ENCODE results near the gene WDPCP.
A peak's percentile ranks its signal among the peaks of the same experiment; 100 is the strongest.
"Not testable (repeated sequence)": the region's sequence is repeated elsewhere in the genome, so short reads cannot be mapped to it uniquely, and the experiment has no call there.

WDPCP gene

DNA sequence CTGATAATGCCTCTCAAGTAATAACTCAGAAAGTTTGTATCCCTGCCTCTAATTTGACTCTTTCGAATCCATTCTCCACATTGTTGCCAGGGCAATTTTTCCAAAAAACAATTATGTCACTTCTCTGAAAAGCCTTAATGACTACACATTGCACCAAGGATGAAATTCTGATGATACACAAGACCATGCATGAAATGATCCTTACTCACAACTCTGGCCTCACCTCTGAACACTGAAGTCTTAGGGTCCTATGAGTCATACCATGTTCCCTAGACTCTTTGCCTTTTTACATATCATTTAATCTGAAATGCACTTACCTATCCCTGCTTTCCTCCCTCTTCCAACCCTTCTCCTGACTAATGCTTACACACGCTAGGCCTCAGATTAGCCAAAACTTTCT is 51.0 kb downstream of the WDPCP start:
- peak; percentile 75 for DNase-seq

DNA sequence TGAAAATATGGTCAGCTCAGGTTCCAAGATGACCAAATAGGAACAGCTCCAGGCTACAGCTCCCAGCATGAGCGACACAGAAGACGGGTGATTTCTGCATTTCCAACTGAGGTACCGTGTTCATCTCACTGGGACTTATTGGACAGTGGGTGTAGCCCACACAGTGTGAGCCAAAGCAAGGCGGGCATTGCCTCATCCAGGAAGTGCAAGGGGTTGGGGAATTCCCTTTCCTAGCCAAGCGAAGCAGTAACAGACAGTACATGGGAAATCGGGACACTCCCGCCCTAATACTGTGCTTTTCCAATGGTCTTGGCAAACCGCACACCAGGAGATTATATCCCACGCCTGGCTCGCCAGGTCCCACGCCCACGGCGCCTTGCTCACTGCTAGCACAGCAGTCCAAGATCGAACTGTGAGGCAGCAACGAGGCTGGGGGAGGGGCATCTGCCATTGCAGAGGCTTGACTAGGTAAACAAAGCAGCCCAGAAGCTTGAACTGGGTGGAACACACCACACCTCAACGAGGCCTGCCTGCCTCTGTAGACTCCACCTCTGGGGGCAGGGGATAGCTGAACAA is 57.5 kb downstream of the WDPCP start:
- DNase-seq: peak; percentile 7

DNA sequence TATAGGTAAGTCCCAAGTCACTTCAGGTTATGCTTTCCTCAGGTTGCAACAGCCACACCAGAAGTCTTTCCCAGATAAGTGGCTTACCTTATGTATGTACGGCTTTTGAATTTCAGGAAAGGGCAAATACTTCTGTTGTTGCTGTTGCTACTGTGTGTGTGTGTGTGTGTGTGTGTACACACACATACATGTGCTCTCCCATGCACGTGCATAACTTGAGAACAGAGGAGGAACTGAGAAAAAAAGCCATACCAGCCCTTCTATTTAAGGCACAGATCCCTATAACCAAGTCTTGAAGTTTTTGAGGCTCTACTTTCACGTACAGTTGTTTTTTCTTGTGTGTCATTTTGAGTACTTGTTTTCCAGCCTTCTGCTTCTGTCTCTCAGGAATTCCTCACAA is 62.4 kb downstream of the WDPCP start:
- no peak for DNase-seq

DNA sequence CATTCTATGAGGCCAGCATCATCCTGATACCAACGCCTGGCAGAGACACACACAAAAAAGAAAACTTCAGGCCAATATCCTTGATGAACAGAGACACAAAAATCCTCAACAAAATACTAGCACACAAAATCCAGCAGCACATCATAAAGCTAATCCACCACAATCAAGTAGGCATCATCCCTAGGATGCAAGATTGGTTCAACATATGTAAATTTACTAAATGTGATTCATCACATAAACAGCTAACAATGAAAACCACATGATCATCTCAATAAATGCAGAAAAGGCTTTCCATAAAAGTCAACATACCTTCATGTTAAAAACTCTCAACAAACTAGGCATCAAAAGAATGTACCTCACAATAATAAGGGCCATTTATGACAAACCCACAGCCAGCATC is 65.3 kb downstream of the WDPCP start:
- no peak for DNase-seq

DNA sequence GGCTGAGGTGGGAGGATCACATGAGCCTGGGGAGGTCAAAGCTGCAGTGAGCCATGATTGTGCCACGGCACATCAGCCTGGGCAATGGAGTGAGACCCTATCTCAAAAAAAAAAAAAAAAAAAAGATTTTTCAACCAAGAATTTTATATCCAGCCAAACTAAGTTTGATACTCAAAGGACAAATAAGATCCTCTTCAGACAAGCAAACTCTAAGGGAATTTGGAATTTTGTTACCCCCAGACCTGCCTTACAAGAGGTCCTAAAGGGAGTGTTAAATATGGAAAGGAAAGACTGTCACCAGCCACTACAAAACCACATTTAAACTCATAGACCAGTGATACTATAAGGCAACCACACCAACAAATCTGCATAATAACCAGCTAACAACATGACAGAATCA is 67.5 kb downstream of the WDPCP start:
- DNase-seq: no peak

DNA sequence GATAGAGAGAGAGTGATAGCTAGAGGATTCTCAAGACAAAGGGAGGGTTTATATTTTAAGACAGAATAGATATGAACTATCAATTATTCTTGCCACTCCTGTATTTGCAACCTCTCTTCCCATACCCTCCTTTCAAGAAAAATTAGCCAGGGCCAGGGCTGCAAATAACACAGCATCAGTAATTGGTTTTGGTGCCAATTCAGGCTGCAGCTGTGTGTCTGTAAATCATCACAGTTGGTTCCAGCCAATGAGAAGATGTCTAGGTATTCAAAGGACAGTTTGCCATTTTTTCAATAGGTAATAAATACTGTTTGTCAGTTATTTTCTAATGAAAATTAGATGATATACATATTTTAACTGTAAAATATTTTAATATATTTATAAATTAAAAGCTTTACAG is 73.5 kb downstream of the WDPCP start:
- no peak for DNase-seq

DNA sequence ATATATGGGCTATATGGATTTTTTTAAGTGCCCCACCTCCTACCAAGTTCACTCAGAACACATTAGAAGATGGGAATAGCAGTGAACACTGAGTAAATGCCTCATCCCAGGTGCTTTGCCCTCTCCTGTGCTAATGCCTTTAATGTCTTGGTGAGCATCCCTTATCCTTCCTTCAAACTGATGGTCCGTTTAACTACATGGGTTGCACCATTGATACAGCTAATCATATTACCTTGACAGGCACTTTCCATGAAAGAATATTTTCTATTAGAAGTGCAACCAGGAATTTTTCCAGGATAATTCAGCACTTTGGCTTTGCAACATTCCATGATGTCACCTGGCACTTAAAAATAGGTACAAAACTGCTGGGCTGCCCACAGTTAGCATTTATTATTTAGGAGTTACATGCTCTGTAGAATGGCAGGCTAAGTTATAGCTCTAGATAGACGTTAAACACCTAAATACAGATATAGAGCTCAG is 74.0 kb downstream of the WDPCP start:
- DNase-seq: no peak

DNA sequence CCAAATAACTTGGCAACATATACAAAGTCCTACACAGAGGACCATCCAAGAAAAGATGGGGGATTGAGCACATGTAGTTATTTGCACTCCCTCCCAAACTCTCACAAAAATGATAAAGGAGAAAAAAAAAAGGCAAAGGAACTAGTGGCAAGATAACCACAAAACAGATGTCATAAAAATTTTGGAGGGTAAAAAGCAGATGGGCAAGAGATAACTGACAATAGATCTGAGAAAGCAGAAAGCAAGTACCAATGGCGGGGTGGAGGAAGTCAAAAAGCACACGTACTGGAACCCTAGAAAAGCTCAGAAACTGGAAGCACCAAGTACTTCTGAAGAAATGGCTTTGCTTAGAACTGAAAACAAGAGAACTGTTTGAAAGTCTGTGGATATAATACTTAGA is 82.0 kb downstream of the WDPCP start:
- DNase-seq: no peak

DNA sequence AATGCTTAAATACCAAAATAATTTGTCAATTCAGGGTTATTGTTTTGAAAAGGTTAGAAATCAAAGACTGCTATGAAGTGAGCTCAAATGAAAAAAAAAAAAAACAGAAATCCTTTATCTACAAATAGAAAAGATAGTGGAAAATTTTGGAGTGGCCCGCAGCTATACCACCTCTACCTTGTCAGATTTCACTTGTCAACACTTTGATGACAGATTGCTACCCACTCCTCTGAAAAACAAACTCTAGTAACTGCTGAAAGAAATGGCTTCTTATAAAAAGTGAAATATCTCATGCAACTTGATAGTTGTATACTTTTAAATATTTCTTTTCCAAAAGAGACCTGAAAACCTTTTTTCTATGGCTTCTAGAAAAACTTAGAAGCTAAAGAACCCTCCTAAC is 84.5 kb downstream of the WDPCP start:
- no peak for DNase-seq

DNA sequence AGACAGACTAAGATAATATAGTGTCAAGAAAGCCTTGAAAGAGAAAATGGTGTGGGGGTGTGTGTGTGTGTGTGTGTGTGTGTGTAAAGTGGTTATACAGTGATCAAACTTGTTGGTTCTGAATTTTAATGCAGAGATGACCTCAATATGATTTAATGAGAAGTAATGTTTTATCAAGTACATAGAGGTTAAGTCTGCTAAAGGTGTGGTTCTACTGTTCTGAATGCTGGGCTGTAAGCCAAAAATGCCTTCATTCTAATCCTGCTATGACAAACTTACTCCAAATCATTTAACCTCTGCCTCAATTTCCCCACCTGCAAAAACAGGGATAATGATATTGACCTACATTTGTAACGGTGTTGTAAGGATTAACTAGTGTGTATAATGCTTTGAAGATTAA is 87.9 kb downstream of the WDPCP start:
- DNase-seq: no peak

DNA sequence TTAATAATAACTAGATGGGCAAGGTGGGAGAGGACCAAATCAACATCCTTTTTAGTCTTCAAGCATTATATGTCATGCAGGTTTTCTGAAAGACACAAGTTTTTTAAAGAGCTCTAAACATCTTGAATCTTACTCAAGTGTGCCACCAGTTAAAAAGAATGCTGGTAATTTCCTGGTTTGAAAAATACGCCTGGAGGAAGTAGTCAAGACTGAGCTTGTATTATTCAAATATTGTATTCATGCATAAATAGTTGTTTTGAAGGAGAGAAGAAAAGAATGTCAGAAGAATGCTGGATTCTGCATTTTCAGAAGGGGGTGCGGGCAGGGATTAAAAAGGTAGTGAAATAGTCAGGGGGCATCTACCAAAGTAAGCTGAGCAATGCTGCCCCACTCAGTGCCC is 90.7 kb downstream of the WDPCP start:
- no peak for DNase-seq

DNA sequence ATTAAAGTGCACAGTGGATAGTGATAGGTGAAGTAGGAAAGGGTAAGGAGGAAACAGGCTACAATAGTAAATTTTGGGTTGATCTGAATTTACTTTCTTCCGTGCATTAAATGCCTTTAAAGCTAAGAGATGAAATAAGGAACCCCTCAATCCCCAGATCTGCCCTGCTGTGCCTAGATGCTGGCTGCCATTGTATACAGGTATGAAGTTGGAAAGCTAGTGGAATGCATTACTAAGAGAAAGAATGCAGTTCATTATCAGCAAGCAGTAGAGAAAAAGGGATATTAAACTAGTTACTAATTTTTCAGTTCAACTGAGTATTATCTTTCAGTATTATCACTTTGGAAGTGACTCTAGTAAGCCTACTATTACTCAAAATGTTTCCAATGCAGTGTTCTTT is 93.3 kb downstream of the WDPCP start:
- DNase-seq: no peak

DNA sequence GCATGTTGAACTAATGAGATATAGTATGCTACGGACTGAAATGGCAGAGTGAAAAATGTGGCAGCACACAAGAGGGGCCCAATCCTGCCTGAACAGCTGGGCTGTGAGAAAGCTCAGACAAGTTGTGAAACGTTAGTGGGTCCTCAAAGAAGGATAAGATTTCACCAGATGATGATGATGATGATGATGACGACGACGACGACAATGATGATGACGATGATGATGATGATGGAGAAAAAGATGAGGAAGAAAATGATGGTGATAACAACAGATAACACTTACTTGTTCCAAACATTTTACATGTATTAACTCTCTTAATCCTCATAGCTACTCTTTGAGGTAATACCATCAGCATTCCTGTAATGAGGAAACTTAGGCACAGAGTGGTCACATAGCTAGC is 94.2 kb downstream of the WDPCP start:
- DNase-seq: no peak

DNA sequence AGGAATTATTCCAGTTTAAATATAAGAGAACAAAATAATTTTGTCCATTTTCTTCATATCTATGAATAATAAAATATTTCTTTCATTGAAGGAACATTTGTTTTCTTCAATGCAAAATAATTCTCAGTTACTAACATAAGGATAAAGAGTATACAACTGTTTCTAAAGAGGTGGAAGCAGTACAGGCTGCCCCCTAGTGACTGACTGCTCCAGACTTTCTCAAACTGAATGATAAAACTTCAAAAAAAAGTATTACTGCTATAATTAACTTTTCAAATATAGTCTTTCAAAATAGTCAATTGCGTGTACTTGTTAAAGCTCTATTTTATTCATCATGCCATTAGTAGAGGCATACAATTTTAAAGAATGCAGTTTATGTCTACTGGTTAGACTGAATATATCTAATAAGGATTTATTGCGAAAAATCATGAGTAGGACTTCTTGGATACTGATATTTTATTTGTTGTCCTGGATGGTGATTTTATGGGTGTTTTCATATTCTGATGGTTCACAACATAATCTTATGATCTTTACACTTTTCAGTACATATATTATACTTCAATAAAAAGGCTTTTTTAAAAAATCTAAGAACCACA is 100.1 kb downstream of the WDPCP start:
- DNase-seq: no peak

DNA sequence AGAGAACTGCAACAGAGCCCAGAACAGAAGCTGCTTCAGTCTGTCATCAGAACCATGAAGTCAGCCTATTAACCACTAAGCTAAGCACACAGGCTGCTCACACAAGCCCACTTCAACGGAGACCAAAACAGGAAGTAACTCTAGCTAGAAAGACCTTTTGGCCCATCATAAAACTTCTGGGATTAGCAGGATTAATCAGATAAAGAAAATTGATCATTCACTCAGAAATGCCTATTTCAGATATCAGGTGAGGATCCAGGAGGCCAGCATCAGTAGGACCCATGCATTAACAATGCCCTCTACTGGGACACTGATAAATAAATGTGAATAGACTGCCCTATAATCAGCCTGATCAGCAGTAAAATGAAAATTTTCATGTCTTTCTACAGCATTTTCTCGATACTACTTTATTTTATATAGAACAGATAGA is 101.4 kb downstream of the WDPCP start:
- no peak for DNase-seq

DNA sequence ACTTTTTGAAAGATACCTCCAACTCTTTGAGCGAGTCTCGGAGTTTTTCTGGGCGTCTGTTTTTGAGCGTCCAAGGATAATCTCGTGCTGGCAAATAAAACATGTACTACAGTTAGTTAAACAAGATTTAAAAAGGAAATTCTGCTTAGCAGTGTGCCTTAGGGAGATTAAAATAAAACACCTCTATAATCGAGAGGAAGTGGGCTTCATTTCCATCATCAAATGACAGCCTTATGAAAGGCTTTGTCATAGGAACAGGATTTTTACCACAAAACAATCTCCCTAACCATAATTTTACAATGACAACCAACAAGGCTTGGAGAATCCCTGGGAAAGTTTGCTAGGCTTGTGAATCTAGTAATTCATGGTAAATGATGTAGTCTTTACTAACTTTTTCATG is 103.4 kb downstream of the WDPCP start:
- DNase-seq: no peak

DNA sequence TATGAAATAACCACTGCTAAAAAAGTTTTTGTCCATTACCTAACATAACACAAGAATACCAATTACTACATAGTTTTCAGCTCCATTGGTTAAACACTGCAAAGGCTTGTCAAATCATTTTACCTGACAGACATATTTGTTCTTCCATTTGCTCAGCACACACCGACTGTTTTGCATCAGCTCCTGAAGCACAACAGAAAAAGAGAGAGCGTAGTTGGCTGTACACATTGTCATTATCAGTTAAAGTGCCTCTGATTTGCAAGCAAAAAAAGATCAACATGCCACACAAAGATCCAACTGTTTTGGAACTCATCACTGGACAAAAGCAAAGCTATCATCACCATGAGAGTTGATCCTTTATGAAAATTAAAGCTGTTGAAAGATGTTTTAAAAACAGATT is 103.8 kb downstream of the WDPCP start:
- no peak for DNase-seq

DNA sequence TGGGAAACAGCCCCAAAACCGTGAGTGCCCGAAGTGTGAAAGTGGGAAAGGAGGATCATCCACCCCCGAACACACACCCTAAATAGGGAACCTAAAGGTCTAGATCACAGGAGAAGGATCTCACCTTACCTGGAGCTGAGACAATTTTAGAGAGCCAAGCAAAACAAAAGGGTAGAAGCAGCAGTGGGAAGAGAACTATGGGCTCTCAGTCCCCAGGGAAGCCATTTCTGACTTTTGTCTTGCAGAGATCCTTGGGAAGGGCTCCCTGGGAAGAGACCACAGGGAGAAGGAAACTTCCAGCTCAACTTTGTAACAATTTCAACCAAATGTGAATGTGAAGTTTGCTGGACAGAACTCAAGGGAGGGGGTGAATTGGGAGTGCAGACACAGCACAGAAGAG is 110.6 kb downstream of the WDPCP start:
- DNase-seq: no peak

DNA sequence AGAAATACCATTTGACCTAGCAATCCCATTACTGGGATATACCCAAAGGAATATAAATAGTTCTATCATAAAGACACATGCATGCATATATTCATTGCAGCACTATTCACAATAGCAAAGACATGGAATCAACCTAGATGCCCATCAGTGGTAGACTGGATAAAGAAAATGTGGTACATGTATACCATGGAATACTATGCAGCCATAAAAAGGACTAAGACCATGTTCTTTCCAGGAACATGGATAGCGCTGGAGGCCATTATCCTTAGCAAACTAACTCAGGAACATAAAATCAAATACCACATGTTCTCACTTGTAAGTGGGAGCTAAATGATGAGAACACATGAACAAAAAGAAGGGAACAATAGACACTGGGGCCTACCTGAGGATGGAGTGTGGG is 119.0 kb downstream of the WDPCP start:
- DNase-seq: not testable (repeated sequence)

DNA sequence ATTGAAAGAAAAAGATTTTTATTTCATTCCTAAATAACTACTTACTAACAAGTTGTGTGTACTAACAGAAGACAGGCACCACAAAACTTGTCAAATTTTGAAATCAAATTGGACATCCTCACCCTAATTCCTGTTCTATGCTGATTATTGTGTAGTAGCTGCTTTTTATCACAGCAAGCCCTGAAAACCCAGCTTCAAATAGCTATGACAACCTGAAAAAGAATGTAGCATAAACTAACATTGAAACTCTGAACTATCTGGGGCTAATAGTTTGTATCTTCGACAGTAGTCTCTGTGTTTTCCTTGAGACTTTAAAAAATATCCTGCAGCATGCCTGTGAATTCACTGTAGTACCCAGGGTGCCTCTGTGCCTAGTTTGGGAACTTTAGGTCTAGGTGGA is 122.6 kb downstream of the WDPCP start:
- no peak for DNase-seq

DNA sequence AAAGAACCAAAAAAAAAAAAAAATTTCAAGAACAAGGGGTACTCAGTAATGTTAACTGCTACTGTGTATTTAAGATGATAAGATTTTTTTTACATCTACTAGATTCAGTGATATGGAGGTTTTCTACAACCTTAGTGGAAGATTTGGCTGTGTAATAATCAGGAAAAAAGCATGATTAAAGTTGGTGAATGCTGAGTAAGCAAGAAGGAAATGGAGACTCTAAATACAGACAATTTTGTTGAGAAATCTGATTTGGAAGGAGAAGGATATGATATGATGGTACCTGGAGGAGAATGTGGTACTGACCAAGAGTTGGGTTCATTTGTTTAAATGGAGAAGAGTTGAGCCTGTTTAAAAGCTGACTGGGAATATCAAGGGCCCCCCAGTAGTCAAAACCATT is 125.1 kb downstream of the WDPCP start:
- no peak for DNase-seq

DNA sequence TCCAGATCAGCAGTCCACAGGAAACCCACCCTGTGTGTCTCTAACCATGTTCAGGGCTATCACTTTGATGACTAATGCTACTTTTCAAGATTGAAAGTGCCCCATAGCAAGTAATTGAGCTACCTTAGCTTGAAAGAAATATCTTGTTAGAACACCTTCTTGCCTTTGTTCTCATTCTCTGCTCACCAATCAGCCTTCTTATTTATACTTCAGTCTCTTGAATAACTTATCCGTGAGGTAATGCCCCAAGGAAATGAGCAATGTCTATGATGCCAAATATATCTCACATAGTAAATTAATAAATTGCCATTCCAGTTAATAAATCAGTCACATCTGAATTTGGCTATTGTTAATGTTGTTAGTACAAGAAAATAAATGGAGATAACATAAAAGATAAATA is 141.6 kb downstream of the WDPCP start:
- DNase-seq: no peak

DNA sequence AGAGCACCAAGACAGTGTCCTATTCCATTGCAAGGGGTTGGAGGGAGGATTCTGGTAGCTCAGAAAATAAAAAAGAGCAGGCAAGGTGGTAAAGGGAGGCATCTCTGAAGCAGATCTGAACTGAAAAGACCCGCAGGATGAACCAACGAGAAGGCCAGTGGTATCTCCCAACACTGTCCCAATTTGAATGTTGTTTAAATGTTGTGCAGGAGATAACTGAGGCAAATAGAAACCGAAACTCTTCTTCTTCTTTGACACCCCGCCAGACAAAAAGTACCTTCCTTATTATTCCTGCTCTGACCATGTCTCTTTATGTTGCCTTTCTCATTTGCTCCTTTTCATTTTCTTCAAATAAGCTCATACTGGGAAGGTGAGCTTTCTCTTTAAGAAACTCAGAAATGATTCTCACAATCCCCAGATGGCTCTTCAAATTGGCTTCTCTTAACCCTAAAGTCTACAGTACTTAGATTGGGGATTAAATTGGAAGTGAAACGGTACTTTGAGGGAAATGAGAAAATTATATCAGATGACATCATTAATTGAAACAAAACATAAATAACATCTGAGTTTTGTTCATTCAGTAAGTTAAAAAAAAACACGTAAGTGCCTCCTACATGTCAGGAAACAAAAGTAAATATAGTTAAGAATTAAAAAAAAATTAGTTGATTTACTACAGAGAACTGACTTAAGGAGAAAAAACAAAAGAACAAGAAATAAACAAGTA is 143.6 kb downstream of the WDPCP start:
- DNase-seq: no peak

DNA sequence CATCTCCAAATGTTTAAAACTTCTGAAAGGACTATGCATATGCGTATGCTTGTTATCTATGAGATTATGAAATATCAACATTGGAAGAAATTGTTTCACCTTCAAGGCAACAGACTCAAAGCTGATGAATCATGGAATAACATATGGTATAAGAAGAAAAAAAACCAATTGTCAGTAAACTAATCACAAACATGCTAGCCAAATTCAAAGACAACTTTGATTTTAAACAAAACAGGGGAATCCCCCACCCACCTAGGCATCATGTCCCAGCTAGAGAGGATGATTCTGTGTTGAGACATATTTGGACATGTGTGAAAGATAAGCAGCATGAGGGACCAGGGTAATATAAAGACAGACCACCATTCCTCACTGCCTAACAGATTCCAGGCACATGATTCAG is 147.7 kb downstream of the WDPCP start:
- DNase-seq: peak; percentile 21

DNA sequence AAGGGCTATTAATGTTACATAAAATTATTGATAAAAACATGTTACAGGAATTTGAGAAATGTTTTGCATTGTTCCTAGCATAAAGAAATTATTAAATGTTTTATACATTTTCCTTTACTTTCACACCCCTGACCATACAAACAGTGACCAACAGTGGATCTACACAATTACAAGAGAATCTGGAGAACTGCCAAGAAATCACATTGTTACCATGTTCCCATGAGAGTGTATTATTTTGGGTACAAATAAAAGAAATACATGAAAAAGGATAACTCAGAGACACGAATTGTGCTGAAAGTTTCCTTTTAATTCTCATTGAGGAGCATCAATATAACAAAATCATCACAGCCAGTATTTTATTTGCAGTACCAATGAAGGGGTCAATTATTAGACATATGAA is 150.1 kb downstream of the WDPCP start:
- DNase-seq: no peak

Data from NCI-H226 (cell line).